SW480 (cell line): ENCODE results near the gene TNS1.
A peak's percentile ranks its signal among the peaks of the same experiment; 100 is the strongest.

ENCODE experiments used
- DNase-seq: peaks from one replicate; pipeline ENCODE4 v3.0.0-alpha.2; 2016; ENCODE audit warnings: low spot score

TNS1 gene

GRCh38 chr2:217912098-217913024, 90.4 kb downstream of the TNS1 start:
- DNase-seq = no peak

DNA sequence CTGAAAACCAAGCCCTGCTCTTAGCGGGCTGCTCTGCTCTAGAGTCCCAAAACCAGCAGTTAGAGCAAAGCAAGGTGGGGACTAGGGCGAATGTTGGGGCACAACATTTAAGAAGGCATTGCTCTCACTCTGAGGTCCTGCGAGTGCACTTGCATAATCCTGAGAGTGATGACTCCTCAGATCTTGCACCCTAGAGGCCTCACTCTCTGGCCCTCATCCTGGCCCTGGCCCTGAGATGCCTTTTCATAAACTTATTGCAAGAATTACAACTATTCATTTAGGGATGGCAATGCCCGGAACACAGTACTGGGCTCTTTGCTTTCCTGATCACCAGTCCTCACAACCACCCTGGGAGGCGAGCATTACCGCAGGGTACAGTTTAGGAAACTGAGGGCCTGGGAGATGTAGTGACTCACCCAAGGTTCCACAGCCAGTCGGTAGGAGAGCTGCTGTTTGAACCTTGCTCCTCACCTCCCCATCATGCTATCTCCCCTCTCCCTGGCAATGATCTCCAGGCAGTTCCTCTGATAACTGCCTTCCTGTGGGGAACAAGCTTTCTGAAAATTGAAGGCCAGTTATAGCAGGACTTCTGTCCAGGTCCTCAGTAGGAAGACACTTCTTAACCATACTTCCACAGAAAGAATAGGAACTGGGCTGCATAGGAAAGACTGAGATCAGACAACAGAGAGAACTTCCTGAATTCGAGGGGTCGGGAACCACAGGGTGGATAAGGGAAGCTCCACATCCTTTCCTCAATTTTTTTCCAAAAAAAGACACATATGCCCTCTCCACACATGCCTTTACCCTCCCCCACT, 91.3 kb downstream of the TNS1 start:
- DNase-seq = no peak

GRCh38 chr2:217910875-217911212, 92.0 kb downstream of the TNS1 start:
- no peak for DNase-seq

GRCh38 chr2:217909156-217909820, 93.5 kb downstream of the TNS1 start:
- DNase-seq = no peak

DNA sequence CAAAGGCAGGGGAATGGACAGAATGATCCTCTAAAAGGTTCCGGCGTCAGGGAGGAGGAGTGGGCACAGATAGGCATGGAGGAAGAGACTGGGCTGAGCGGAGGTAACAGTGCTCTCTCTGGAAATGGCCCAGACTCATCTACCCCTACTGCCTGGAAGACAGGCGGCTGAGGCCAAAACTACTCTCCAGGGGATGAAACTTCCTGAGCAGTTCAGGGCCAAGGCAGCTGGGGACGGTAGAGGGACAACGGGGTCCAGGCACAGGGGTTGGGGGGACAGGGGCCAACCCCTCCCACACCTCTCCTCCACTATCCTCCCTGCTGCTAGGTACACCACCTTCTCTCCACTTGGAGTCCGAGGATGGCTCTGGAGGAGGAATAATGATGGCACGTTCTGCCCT, 94.3 kb downstream of the TNS1 start:
- DNase-seq = no peak

DNA sequence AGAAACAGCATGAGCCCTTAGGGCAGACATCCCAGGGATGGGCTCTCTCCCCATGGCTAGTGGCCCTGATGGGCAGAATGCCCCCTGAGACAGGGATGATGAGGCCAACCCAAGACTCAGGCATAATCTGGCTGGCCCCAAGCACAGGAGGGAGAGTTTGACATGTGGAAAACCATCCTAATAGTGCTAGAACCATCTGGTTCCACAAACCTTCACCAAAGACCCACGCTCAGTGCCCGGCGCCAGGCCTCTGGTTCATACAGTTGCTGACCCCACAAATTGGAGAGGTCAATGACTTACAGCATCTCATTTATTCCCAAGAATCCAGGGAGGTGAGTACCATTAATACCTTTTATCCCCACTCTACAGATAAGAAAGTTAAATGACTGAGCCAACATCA, 95.5 kb downstream of the TNS1 start:
- no peak for DNase-seq

DNA sequence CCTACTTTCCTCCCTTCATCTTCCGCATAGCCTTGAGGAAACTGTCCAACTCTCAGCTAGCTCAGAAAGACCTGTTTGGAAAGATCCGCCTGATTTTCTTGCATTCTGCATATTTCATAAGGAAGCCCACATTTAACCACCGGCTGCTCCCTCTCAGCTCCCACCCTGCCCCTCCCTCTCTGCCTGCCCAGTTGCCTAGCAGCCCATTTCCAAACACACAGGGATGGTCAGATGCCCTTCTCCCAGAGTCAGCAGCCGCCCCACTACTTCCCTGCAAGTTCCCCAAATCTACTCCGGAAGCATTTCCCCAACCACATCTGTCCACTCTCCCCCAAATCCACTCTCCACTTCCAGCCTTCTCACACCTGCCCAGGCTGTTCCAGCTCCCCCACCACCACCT, 96.0 kb downstream of the TNS1 start:
- DNase-seq = no peak

- DNase-seq = no peak
Observed at GRCh38 chr2:217905896-217906295, 96.9 kb downstream of the TNS1 start.

- DNase-seq = no peak
Observed at GRCh38 chr2:217905395-217905794, 97.4 kb downstream of the TNS1 start.

- DNase-seq = no peak
Observed at GRCh38 chr2:217904614-217904965, 98.2 kb downstream of the TNS1 start.

DNA sequence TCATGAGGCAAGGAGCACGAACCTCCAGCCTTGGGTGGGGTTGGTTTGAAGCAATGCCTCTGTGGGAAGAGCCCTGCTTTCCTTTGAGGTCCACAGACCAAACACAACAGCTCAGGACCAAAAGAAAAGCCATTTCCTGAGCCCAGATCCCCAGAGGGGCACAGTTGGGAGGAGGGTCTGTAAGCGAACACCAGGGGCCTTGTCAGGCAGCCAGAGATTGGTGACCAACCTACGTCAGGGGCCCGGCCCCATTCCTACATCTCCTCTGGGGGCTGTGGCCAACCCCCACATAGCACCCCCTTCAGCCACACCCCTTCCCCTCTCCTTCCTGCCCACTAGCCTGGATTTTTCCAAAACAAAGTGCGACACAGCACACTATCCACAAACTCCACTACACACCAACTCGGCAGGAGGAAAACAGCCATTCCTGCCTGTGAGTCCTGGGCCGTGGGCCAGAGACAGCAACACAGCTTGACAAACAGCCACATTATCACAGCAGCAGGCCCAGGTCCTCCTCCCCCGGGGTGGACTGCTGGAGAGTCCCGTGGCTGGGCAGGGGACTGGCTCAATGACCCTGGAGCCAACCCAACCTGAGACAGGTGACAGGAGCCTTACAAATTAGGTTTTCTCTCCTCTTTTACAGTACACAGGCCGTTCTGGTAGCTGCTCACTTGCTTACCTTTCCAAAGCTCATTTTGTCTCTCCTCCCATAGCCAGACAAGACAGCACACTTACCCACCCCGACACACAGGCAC, 98.8 kb downstream of the TNS1 start:
- DNase-seq = no peak

DNA sequence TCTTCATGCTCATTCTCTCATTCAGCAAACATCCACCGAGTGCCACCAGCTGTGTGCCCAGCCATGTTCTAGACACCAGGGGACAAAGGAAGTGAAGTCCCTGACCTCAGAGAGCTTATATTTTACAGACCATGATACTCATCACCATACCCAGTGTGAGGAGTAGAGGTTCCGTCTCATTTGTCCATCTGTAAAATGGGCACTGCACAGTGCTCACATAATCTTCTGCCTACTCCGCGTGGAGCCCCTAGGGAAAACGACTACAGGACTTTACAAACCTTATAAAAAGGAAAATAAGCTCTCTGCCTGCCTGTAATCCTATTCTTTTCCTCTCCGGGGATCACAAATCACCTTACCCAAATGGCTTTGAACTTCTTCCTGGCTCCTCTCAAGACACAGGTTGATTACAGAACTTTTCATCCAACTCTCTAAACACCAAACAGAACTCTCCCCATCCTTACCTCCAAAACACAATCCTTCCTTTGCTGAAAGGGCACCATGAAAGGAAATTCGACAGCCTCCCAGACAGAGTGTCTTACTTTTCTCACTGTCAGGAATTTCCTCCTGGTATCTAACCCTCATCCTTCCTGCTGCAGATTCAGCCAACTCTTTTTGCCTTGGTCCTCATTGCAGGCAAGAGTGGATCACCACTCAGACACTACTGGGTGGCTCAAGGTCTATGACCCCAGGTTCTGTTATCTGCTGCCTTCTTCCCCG, 99.5 kb downstream of the TNS1 start:
- no peak for DNase-seq

DNA sequence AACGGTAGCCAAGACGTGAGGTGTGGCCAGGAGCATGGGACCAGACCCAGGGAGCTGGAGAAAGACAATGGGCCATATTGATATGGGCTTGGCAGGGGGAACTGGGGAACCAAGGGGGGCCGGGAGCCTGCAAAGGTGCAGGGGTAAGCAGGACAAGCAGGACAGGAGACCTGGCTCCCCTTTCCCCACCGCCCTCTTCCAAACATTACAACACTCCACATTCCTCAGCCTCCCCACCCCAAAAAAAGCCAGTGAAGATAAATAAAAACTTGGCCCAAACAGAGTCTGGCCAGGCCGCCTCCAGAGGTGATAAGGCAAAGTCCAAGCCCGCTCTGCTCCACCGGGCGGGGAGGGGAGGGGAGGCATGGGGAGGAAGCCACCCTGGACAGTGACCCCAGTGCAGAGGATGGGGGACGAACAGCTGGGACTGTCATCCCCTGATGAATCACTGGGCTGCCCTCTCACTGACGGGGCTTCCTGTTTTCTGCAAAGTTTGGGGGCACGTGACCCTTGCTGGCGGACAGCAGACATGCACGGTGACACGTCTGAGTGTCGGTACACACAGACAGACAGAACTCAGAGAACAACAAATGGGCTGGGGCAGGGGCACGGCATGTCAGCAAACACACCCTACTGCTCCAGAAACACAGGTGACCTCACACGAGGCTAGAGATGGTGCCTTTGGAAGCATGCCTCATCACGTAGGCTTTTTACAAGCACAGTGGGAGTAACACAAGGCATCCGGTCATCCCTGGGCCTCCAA, 100.2 kb downstream of the TNS1 start:
- no peak for DNase-seq

DNA sequence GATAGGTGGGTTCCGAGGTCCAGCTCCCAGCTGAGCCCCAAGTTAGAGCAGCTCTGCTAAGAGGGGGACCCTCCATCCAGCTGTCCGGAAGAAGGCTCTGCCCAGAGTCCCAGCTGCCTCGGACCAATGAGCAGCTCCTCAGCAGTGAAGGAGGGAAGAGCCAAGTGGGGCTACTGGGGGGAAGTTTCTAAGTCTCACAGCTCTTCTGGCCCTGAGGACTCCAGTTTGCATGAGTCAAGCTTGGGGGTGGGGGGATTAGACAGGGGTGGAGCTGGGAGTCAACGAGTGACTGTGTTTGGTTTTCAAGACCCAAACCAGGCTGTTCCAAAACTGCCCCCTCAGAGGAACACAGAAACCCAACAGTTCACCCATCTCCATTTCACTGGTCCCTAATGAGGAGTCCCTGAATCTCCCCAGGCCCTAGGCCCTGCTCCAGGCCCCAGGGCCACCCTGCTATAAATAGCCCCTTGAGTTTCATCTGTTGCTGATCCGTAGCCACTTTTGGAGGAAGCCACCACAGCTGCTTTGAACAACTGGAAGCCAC, 100.9 kb downstream of the TNS1 start:
- DNase-seq = no peak

- no peak for DNase-seq
Observed at GRCh38 chr2:217901400-217901799, 101.4 kb downstream of the TNS1 start.

GRCh38 chr2:217900780-217901360, 101.9 kb downstream of the TNS1 start:
- no peak for DNase-seq

DNA sequence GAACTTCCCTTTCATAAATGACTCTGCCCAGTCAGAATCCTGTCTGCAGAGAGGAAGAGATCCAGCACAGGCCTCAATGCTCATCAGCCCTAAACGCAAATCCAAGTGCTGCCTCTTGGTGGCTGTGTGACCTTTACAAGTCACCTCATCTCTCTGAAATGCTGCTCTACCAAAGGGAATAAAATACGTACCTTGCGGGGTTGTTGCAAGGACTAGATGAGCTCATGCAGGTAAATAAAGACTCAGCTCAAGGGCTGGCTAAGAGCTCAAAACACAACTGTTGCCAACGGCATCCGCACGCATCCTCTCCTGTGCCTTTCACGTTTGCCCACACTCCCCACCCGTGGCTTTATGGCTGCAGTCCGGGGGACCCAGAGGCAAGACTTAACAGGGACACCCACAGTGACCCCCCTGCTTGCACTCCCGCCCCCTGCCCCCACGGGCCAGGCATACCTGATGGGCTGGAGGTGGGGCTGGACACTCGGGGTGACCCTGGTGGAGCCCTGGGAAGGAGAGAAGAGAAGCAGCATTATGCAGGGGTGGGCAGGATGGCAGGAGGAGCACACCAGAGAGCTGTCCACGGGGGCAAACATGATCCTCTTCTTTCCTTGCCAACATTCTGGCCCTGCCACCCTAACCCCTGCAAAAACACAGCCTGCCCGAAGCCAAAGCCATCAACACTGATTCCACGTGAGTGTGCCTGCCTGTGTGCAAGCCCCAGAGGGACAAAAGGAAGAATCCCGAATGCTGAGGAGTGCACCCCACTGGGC, 102.6 kb downstream of the TNS1 start:
- DNase-seq = no peak

DNA sequence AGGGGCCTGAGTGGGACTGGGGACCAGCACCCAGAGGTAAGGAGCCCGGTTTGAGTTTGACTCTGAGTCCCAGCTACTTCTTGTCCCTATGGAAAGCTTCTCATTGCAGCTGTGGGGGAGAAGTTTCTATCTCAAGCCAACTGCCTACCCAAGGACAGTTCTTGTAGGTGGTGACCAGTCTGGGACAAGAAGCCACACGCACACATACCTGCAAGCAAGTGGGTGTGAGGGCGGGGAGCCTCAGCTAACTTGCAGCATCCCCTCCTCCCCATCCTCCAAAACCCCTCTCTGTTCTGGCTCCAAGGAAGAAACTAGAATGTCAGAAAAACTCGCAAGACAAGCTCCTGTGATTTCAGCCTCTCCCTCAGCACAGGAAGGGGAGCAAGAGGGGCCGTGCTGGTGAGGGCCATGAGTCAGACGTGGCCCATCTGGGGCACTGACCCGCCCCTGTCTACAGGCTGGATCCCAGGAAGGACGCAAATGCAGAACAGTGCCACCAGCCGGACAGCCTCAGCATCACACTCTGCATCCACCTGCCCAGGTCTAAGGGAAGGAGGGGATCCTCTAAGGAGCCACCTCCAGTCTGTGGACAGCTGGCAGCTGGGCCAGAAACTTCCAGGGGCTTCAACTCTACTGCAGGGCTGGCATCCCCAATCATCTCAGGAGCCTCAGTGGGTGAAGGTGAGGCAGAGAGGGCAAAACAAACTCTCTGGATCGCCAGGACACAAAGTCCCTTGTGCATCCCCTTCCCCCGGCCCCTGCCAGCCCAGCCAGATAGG, 103.4 kb downstream of the TNS1 start:
- DNase-seq = peak; percentile 79
